Measurements from ENCODE around the gene CRTC3. TPM values are rescaled to one million over a fixed set of nuclear protein-coding genes. Genes with fewer than 3 reads are reported as not detected.

Gene CRTC3
- total and polyA plus RNA-seq, 2 of the 4 experiments (the other 2 are of a cell fraction): 4.7 to 14.8 TPM

- DNase-seq (no peak), ATAC-seq (ENCODE audit: low read depth) (no peak)
- Histone ChIP-seq H3K4ac (ENCODE audit: low read depth, low read length) (no peak overlapping the region), H3K79me1 (ENCODE audit: low read depth in 1 of 2, low read length in 2 of 2) (no peaks in the 10 kb centered on the region), H4K8ac (ENCODE audit: low read depth in 2 of 2, low read length in 2 of 2) (no peak overlapping the region), H2BK5ac (ENCODE audit: low read depth, low read length, poor library complexity, severe bottlenecking) (no peak overlapping the region), H2BK120ac (ENCODE audit: low read depth, low read length) (no peak overlapping the region), H3K9me1 (ENCODE audit: insufficient read depth, low read length) (no peaks in the 10 kb centered on the region), H3K9me3 (ENCODE audit: control insufficient read depth, insufficient read depth, low read length) (no peaks in the 10 kb centered on the region), H2BK15ac (ENCODE audit: low read depth, low read length) (no peak overlapping the region), H3K36me3 (ENCODE audit: control insufficient read depth, insufficient read depth, low read length) (no peaks in the 10 kb centered on the region), H2AK9ac (replicated peaks; ENCODE audit: low read depth, low read length, poor library complexity) (no peak overlapping the region), H4K91ac (ENCODE audit: insufficient read depth, low read depth, low read length) (no peak overlapping the region), H3K18ac (ENCODE audit: low read depth, low read length) (no peak overlapping the region), H4K5ac (ENCODE audit: low read depth, low read length) (no peak overlapping the region), H3K23ac (ENCODE audit: low read depth, low read length) (no peak overlapping the region), H2AK5ac (ENCODE audit: low read depth, low read length) (peak overlapping the region; percentile 35; the same call in 1 of the 2 replicates), H3K56ac (ENCODE audit: extremely low read depth, insufficient read depth, low read length) (no peak overlapping the region), H3K27me3 (ENCODE audit: control insufficient read depth, insufficient read depth, low read length) (no peaks in the 10 kb centered on the region), H3K4me2 (ENCODE audit: low read depth, low read length) (no peak overlapping the region), H2BK20ac (ENCODE audit: low read depth, low read length) (no peak overlapping the region), H3K9ac (ENCODE audit: low read depth, low read length) (no peak overlapping the region), H2AFZ (replicated peaks; ENCODE audit: low read length, poor library complexity) (no peak overlapping the region), H3K27ac (ENCODE audit: insufficient read depth, low read length) (no peak overlapping the region), H3K4me1 (ENCODE audit: control insufficient read depth, insufficient read depth, low read length) (no peaks in the 10 kb centered on the region), H3K14ac (replicated peaks; ENCODE audit: low read depth, low read length) (no peak overlapping the region), H3K4me3 (ENCODE audit: insufficient read depth, low read depth, low read length) (no peak overlapping the region), H4K20me1 (ENCODE audit: insufficient read depth, low read length) (no peaks in the 10 kb centered on the region)
- intact Hi-C loops (cut with micrococcal nuclease) (loop anchor here (5.0 kb wide), 2 partner anchors 195 to 370 kb away; no protein-coding TSS in a partner anchor), dilution Hi-C loops (cut with HindIII; ENCODE audit: low sequenced_read_pairs, unreplicated experiment) (no loop called here), in situ Hi-C loops (cut with MboI; ENCODE audit: low sequenced_read_pairs) (loop anchor here (10.0 kb wide), 1 partner anchor 47 kb away; no protein-coding TSS in a partner anchor)
- WGBS, 2 experiments (ENCODE audit: extremely low coverage in 2 of 2, insufficient read length in 1 of 2): no CpG with 5 or more reads among the region's 4 CpGs
- CTCF ChIA-PET: interaction anchor here (0.8 kb wide), 1 partner anchor 9 kb away, joined by 5 read pairs; no protein-coding TSS in a partner anchor
- POLR2A ChIA-PET (ENCODE audit: unreplicated experiment): no interaction called here
- no TSS peak for BruUV-seq (replicated peaks)
- TF ChIP-seq MAFK (IDR thresholded peaks at IDR 0.05; ENCODE audit: low read depth, low read length) (no peak), MXI1 (IDR thresholded peaks at IDR 0.05; ENCODE audit: borderline replicate concordance, low read depth, low read length) (no peak), CTCF (conservative IDR thresholded peaks at IDR 0.05; ENCODE audit: low read depth, low read length) (no peak), CHD1 (IDR thresholded peaks at IDR 0.05; ENCODE audit: low read depth, low read length) (no peak), POLR2A (IDR thresholded peaks at IDR 0.05; ENCODE audit: low read depth, low read length) (no peak), SMC3 (IDR thresholded peaks at IDR 0.05; ENCODE audit: low read depth, low read length) (no peak), USF2 (IDR thresholded peaks at IDR 0.05; ENCODE audit: low read depth, low read length) (no peak), FOS (IDR thresholded peaks at IDR 0.05; ENCODE audit: low read depth, low read length) (no peak), CEBPB (IDR thresholded peaks at IDR 0.05; ENCODE audit: low read depth, low read length) (no peak), RFX5 (IDR thresholded peaks at IDR 0.05; ENCODE audit: low read depth, low read length) (no peak), ELK1 (IDR thresholded peaks at IDR 0.05; ENCODE audit: borderline replicate concordance, low read depth, low read length) (no peak), NFE2L2 (IDR thresholded peaks at IDR 0.05; ENCODE audit: low read depth, low read length) (no peak), MAZ (IDR thresholded peaks at IDR 0.05; ENCODE audit: borderline replicate concordance, low read depth, low read length) (no peak), RCOR1 (IDR thresholded peaks at IDR 0.05; ENCODE audit: insufficient replicate concordance, low read length) (no peak), RAD21 (IDR thresholded peaks at IDR 0.05; ENCODE audit: low read length) (no peak)
Observed at GRCh38 chr15:90691982-90692773, 162.5 kb downstream of the CRTC3 start.
